Measurements from ENCODE around the gene CLK4. TPM values are rescaled to one million over a fixed set of nuclear protein-coding genes. Genes with fewer than 3 reads are reported as not detected.

The CLK4 gene
- total RNA-seq, 4 donors from 2014 or later = 40.2 to 77.8 (median 46.6) TPM

DNA sequence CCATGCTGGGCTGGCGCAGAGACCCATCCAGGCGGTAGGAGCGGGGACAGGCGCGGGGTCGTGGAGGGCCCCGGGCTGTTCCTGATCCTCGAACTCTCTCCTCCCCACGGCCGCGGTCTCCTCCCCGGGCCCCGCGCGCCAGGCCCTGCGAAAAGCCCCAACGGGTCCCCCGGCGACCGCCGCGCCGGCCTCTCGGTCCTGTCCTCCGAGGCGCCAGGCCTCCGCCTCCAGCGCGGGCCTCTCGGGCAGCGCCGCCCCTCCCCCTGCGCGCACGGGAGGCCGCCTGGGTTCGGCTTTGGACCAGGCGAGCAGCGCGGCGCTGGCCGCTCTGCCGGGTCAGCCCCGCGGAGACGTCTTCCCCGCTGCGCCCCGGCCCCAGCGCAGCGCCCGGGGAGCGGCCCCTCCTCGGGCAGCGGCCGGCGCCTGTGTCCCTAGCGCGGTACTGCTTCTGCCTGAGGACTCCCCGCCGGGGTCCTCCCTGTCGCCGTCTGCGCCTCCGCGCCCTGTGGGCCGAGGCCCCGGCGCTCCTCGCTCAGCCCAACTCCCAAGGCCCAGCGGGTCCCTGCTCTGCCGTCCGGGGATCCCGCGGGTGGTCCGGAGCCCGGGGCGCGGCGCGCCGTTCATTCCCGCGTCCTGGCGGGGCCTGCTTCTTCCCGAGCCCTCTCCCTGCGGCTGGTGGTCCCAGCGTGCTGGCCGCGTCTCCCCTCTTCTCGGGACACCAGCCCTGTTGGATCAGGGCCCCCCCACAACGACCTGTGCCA, 50.1 kb downstream of the CLK4 start:
- Histone ChIP-seq H3K9me3 (peaks cover 0 to 6% (median 0%) of the 10 kb centered on the region in 4 donors), H3K4me3 (peak overlapping the region in 2 of 4 donors; percentile 5 to 41), H3K4me1 (peaks cover 0 to 7% (median 0%) of the 10 kb centered on the region in 4 donors), H3K27me3 (peaks cover 0 to 33% of the 10 kb centered on the region in 2 donors), H3K36me3 (no peaks in the 10 kb centered on the region), H3K27ac (no peak overlapping the region)
- WGBS, 2 donors = 0 to 6% methylated on average over 2 to 22 of the region's 92 CpGs
- no peak for DNase-seq (ENCODE audit: low spot score in 2 of 2)
- TF ChIP-seq, protein P1, sequence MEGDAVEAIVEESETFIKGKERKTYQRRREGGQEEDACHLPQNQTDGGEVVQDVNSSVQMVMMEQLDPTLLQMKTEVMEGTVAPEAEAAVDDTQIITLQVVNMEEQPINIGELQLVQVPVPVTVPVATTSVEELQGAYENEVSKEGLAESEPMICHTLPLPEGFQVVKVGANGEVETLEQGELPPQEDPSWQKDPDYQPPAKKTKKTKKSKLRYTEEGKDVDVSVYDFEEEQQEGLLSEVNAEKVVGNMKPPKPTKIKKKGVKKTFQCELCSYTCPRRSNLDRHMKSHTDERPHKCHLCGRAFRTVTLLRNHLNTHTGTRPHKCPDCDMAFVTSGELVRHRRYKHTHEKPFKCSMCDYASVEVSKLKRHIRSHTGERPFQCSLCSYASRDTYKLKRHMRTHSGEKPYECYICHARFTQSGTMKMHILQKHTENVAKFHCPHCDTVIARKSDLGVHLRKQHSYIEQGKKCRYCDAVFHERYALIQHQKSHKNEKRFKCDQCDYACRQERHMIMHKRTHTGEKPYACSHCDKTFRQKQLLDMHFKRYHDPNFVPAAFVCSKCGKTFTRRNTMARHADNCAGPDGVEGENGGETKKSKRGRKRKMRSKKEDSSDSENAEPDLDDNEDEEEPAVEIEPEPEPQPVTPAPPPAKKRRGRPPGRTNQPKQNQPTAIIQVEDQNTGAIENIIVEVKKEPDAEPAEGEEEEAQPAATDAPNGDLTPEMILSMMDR (IDR thresholded peaks at IDR 0.05) = no peak
- no peak for TF ChIP-seq POLR2A (IDR thresholded peaks at IDR 0.05)

DNA sequence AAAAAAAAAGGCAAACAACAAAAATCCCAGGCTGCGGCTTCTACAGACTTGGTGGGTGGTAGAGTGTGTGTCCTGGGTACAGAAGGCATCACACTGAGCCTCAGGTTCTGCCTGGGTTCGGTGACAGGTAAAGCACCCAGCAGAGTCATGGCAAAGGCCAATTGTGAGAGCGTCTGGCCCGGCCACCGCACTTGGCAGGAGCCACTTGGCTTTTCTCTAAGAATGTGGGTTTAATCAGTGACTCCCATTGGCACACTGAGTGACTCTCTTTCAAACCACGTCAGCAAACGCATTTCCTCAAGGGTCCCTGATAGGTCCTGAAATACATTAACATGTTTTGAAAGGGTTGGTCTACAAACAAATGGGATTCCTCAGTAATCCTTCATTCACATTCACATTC, 53.6 kb downstream of the CLK4 start:
- Histone ChIP-seq H3K27ac (no peak overlapping the region), H3K27me3 (peaks cover 0 to 29% of the 10 kb centered on the region in 2 donors), H3K36me3 (no peaks in the 10 kb centered on the region), H3K4me3 (no peak overlapping the region), H3K9me3 (peaks cover 0 to 13% (median 0%) of the 10 kb centered on the region in 4 donors), H3K4me1 (peaks cover 0 to 7% (median 0%) of the 10 kb centered on the region in 4 donors)
- 80 to 85% methylated on average over 7 of the region's 7 CpGs for WGBS, 2 donors
- TF ChIP-seq POLR2A (IDR thresholded peaks at IDR 0.05) = no peak
- TF ChIP-seq, protein P1 (IDR thresholded peaks at IDR 0.05) = no peak
- no peak for TF ChIP-seq EP300 (IDR thresholded peaks at IDR 0.05)
- no peak for DNase-seq (ENCODE audit: low spot score in 2 of 2)

DNA sequence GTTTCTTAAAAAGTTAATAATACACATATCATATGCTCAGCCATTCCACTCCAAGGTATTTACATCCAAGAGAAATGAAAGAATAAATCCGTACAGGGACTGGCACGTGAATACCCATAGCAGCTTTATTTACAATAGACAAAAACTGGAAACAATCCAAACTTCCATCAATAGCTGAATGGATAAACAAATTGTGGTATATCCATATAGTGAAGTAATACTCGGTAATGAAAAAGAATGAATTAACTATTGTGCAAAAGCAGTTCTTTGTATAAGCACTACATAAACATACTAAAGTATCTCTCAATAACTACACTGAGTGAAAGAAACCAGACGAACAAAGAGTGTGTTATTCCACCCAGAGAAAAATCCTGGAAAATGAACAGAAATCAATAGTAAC, 54.2 kb downstream of the CLK4 start:
- DNase-seq (ENCODE audit: low spot score in 2 of 2) = no peak
- H3K27ac ChIP-seq = no peak overlapping the region
- H3K9me3 ChIP-seq = peaks cover 0 to 13% (median 0%) of the 10 kb centered on the region in 4 donors
- H3K4me3 ChIP-seq = no peak overlapping the region
- 65 to 69% methylated on average over 4 of the region's 4 CpGs for WGBS, 2 donors
- H3K36me3 ChIP-seq = no peaks in the 10 kb centered on the region
- H3K27me3 ChIP-seq = peaks cover 0 to 25% of the 10 kb centered on the region in 2 donors
- peaks cover 0 to 7% (median 0%) of the 10 kb centered on the region in 4 donors for H3K4me1 ChIP-seq
- TF ChIP-seq EP300 (IDR thresholded peaks at IDR 0.05) (no peak), POLR2A (IDR thresholded peaks at IDR 0.05) (no peak)
- TF ChIP-seq, protein P1 (IDR thresholded peaks at IDR 0.05) = no peak

DNA sequence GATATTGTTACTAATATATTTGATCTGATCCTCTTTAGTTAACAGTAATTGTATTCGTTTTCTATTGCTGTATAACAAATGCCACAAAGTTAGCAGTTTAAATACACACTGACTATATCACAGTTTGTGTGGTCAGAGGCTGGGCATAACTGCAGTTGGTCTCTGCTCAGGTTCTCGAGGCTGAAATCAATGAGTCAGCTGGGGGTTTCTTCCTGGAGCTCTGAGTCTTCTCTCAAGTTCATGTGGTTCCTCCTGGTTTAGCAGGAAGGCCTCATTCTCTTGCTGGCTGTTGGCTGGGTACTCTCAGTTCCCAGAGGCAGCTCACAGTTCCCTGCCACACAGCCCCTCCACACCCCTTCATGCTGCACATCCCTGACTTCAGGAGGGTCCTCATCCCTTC, 57.4 kb downstream of the CLK4 start:
- H3K9me3 ChIP-seq = peaks cover 0 to 13% (median 0%) of the 10 kb centered on the region in 4 donors
- H3K4me3 ChIP-seq = no peak overlapping the region
- no peak for DNase-seq (ENCODE audit: low spot score in 2 of 2)
- WGBS, 2 donors = 46 to 54% methylated on average over 2 of the region's 2 CpGs
- no peaks in the 10 kb centered on the region for H3K36me3 ChIP-seq
- no peaks in the 10 kb centered on the region for H3K27me3 ChIP-seq
- no peak for TF ChIP-seq EP300 (IDR thresholded peaks at IDR 0.05)
- no peak for TF ChIP-seq POLR2A (IDR thresholded peaks at IDR 0.05)
- TF ChIP-seq, protein P1 (IDR thresholded peaks at IDR 0.05) = no peak
- no peaks in the 10 kb centered on the region for H3K4me1 ChIP-seq
- no peak overlapping the region for H3K27ac ChIP-seq

DNA sequence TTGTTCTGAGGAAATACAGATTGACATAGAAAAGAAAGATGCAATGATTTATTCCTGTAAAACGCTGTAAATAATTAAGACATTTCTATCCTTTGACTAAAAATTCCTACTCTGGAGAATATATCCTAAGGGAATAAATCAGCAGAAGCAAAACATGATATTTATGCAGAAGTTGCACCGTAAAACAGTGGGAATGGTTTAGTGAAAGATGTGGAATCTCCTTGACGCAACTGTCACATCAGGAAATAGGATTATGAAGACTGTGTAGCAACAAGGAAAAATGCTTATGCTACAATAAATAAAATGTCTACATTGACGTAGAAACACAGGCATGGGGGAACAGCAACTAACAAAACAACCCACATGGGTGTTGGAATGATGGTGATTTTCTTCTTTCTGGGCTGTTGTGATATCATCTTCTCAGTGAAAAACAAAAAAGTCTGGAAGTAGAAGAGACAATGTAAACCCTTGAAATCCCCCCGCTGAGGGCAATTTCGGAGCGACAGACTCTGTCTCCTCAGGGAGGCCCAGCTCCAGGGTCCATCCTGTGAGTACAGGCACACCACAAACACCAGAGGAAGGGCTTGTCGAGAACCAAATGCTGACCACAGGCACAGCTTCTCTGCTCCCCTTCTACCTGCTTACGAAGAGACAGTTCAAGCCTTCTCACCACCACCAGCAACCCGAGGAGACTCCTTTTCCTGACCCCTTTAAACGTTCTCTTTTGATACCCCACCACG, 61.9 kb downstream of the CLK4 start:
- Histone ChIP-seq H3K4me3 (no peak overlapping the region), H3K36me3 (no peaks in the 10 kb centered on the region), H3K27me3 (no peaks in the 10 kb centered on the region), H3K9me3 (peaks cover 0 to 4% (median 0%) of the 10 kb centered on the region in 4 donors), H3K27ac (no peak overlapping the region), H3K4me1 (no peaks in the 10 kb centered on the region)
- TF ChIP-seq, protein P1 (IDR thresholded peaks at IDR 0.05) = no peak
- TF ChIP-seq EP300 (IDR thresholded peaks at IDR 0.05) = no peak
- no peak for TF ChIP-seq POLR2A (IDR thresholded peaks at IDR 0.05)
- 46% methylated on average over 12 of the region's 12 CpGs for WGBS, 2 donors
- no peak for DNase-seq (ENCODE audit: low spot score in 2 of 2)

All from tibial nerve (tissue), 4 donors.